ENCODE measurements around the gene KRTAP5-2.
"Not testable (repeated sequence)": the region's sequence is repeated elsewhere in the genome, so short reads cannot be mapped to it uniquely, and the experiment has no call there.

KRTAP5-2 gene

GRCh38 chr11:1589996-1590395 lies 8.1 kb downstream of the KRTAP5-2 start:
- no peak for DNase-seq (ENCODE audit: low read depth)

- DNase-seq (ENCODE audit: low read depth) = not testable (repeated sequence)
Observed at GRCh38 chr11:1589191-1589963, 8.7 kb downstream of the KRTAP5-2 start.

- no peak for DNase-seq (ENCODE audit: low read depth)
Observed at GRCh38 chr11:1586699-1587098, 11.4 kb downstream of the KRTAP5-2 start.

GRCh38 chr11:1584661-1585370 lies 13.3 kb downstream of the KRTAP5-2 start, which contains the start of gene KRTAP5-1:
KRTAP5-1 (minus strand) TSS chr11:1585283; CDS start chr11:1585249, 34 bp downstream.
- not testable (repeated sequence) for DNase-seq (ENCODE audit: low read depth)

GRCh38 chr11:1582909-1583308 lies 15.2 kb downstream of the KRTAP5-2 start:
- DNase-seq (ENCODE audit: low read depth) = not testable (repeated sequence)

GRCh38 chr11:1581976-1582375 lies 16.1 kb downstream of the KRTAP5-2 start:
- DNase-seq (ENCODE audit: low read depth) = no peak

- no peak for DNase-seq (ENCODE audit: low read depth)
Observed at GRCh38 chr11:1576825-1577224, 21.3 kb downstream of the KRTAP5-2 start.

GRCh38 chr11:1575756-1576155 lies 22.3 kb downstream of the KRTAP5-2 start:
- not testable (repeated sequence) for DNase-seq (ENCODE audit: low read depth)

GRCh38 chr11:1574933-1575242 lies 23.2 kb downstream of the KRTAP5-2 start:
- no peak for DNase-seq (ENCODE audit: low read depth)

- DNase-seq (ENCODE audit: low read depth) = peak; percentile 47
Observed at GRCh38 chr11:1574238-1574932, 23.7 kb downstream of the KRTAP5-2 start.

- DNase-seq (ENCODE audit: low read depth) = no peak
Observed at GRCh38 chr11:1573903-1574237, 24.2 kb downstream of the KRTAP5-2 start.

- DNase-seq (ENCODE audit: low read depth) = no peak
Observed at GRCh38 chr11:1573077-1573902, 24.8 kb downstream of the KRTAP5-2 start.

GRCh38 chr11:1572197-1573076 lies 25.7 kb downstream of the KRTAP5-2 start, which contains the start of gene DUSP8:
DUSP8 (minus strand) TSS chr11:1572271; CDS start chr11:1565826, 6,445 bp downstream.
- peak; percentile 93 for DNase-seq (ENCODE audit: low read depth)

- DNase-seq (ENCODE audit: low read depth) = no peak
Observed at GRCh38 chr11:1571760-1572196, 26.3 kb downstream of the KRTAP5-2 start.

- no peak for DNase-seq (ENCODE audit: low read depth)
Observed at GRCh38 chr11:1570896-1571759, 27.0 kb downstream of the KRTAP5-2 start.

GRCh38 chr11:1570531-1570895 lies 27.6 kb downstream of the KRTAP5-2 start:
- DNase-seq (ENCODE audit: low read depth) = no peak

- no peak for DNase-seq (ENCODE audit: low read depth)
Observed at GRCh38 chr11:1570001-1570453, 28.1 kb downstream of the KRTAP5-2 start.

GRCh38 chr11:1569251-1569780 lies 28.8 kb downstream of the KRTAP5-2 start:
- no peak for DNase-seq (ENCODE audit: low read depth)

GRCh38 chr11:1568441-1568911 lies 29.6 kb downstream of the KRTAP5-2 start:
- no peak for DNase-seq (ENCODE audit: low read depth)

Data from activated T-helper 9 cell treated with anti-CD3 and anti-CD28 coated beads, Interleukin-2, amount 50 U/mL, for 16 hours (primary cell).